Glomerular visceral epithelial cell (primary cell): ENCODE measurements around the gene GSG1.

ENCODE experiments used
- DNase-seq: peaks from one replicate; pipeline ENCODE4 v3.0.0-alpha.2; 2016; ENCODE audit errors: extremely low spot score

Gene GSG1

DNA sequence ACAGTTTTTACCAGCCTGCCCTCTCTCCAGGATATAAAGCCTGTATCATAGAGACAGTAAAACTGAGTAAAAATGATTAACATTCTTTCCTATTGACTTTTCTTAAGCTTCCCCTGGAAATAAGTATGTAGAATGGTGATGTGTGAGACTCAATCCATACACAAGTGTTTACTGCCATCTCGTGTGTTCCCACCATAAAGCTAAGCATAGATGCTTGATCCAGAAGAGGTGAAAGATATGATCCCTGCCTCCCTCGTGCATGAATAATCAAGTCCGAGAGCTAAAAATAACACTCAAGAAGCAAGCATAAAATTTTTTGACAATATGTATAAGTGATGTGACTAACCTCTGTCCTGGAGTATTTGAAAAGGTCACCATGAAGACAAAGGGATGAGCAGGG, 16.9 kb upstream of the GSG1 start:
- no peak for DNase-seq

DNA sequence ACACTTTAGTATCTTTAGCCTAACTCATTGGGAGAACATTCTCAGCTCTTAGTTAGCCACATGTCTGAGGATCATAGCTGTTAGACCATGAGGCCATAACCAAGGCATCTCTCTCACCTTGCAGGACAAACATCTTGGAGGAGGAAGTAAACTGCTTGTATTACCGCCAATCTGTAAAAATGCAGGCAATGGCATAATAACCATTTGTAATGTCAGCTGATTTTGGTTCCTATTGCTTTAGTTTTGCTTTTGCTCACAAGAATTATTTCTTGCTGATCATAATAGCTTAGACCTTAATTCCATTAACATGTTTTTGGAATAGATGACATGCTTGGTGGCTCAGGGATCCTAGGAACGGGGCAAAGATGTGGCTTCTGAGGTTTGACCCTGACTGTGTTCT, 16.4 kb upstream of the GSG1 start:
- no peak for DNase-seq

DNA sequence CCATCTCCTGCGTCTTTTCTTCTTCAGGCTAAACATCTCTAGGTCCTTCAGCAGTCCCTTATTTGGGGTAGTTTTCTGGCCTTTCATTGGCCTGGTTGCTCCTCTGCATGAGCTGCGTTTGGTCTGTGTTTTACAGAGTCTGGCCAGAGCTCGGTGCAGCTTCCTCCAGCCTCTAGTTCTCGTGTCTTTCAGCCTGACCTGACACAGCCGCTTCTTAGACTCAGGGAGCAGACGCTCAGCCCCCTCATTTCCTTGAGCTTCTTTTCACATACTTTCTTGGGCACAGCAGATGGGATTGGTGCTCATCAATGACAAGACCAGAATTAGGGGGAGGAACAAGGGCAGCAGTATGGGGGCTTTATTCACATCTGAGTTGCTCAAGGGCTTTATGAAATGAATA, 13.6 kb upstream of the GSG1 start:
- DNase-seq = no peak

DNA sequence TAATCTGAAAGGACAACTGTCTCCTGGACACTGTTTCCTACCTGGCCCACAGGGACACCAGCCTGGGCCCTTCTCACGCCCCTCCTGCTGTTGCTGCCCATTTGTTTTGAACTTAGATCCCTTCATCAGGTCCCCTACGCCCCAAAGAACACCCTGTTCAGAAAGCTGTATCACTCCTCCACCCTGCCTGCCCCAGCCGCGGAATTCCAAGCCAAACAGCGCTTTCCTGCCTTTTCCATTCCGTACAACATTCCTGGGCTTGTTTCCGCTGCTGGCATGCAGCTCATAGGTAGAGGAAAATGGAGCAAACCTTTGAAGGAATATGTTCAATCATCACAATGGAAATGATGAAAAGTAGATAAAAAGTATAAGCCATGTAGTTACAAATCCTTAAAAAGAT, 12.8 kb upstream of the GSG1 start:
- DNase-seq = no peak

DNA sequence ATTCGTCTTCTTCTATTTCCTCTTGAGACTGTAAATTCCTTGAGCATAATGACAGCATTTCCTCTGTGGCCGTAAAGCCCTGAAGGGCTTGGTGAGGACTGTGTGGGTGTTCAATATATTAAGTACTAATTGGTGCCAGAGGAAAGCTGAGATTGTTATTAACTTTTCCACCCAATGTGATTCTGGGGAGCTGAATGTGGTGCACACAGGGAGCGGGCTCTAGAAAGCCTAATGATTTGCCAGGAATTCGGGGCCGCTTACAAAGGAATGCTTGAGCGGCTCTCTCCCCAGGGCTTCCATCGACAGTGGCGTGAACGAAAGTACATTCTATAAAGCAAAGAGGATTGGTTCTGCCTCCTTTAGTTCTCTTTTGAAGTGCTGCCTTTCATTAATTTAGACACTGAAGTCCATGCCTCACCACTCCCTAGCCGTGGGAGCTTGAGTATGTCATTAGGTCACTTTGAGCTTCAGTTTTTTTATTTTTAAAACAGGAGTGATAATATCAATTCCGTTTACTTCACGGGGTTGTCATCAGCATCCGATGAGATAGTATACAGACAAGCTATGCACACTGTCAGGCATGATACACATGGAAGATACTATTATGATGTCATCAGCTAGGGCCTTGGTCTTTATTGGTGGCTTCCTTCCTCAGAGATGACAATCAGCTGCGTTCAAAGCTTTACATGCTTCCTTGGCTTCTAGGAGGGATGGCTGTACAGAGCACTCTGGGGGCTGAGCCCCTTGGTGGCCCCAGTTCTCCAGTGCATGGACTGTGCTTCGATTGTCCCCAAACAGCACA, 11.0 kb upstream of the GSG1 start:
- DNase-seq = no peak

DNA sequence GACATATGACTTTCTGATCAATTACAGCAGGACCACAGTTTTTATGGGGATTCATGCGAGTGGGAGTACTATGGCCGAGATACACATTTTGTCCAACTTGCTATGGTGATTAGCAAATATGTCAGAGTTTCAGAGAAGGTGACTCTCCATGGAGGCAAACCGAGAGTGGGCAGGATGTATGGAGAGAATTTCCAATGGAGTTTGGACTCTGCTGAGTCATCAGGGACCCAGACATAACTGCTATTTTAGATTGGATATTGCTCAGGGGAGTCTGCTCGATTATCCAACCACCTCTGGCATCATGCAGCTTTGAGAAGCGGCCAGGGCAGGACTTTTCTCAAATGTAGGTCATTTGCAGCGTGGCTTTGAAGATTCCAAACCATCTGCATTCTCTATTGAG, 9.5 kb upstream of the GSG1 start:
- DNase-seq = no peak

DNA sequence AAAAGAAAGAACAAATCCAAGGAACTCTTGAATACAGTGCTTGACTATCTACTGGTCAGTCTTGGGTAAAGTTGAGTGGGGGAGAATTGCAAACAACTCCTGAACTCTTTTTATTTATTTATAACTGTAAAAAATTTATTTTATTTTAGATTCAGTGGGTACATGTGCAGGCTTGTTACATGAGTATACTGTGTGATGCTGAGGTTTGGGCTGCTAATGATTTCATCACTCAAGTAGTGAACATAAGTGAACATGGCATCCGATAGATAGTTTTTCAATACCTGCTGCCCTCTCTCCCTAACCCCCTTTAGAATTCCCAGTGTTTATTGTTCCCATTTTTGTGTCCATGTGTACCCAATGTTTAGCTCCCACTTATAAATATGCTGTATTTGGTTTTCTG, 3.2 kb upstream of the GSG1 start:
- DNase-seq = no peak

DNA sequence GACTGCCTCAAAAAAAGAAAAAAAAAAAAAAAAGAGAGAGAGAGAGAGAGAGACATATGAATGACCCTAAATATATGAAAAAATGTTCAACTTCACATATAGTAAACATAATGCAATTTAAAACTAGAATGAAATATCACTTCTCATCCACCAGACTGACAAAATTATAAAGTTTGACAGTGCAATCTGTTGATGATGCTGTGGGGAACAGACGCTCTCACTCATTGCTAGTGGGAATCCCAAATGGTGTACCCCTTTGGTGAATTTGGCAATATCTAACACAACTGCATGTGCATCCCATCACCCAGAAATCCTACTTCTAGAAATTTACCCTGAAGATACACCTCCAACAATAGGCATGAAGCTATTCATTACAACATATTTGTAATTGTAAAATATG, 2.3 kb upstream of the GSG1 start:
- no peak for DNase-seq

DNA sequence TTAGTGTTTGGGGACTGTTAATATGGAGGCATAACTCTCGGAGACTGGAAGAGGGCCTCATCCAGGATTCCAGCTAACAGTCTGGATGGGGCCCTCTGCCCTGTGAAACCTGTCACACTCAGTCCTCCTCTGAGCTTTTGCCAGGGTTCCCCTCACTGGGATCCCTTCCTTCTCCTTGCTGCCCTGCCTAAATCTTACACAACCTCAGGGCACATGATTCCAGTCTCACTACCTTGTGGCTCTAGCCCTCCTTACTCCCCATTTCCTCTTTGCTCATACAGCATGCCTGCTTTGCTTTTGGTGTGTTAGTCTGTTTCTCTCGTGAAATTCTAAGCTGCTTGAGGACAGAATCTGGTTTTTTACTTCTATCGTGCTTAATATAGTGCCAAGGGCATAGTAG, 942 bp upstream of the GSG1 start:
- DNase-seq = no peak

DNA sequence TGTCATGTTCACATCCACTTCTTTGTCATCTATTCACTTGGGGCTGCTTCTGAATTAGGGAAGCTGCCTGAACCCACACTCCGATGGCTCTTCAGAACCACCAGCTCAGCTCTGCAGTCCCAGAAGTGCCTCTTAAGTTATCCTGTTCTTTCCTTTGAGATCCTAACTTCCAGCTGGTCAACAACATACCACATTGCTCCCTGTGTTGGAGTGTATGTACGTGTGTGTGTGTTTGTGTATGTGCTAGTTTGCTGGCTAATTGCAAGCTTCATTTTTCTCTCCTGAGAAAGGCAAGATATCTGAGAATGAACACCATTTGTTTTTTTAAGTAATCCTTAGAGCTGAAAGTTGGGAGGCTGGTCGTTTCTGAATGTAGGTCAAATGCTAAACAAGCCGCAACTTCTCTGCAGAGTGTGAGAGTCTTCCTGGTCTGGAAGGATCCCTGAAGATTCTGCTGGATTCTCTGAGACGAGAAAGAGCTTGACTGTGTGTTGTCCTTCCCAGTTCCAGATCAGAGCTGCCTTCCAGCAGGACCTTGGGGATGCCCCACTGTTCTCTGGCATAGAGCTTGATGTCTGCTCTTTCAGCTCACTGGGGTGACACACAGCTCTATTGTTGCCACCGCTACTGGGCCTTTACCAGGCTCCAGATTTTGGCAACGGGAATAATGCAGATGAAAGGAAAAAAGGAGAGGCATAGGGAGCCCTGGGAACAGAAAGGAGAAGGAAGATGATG, 839 bp downstream of the GSG1 start:
- no peak for DNase-seq

DNA sequence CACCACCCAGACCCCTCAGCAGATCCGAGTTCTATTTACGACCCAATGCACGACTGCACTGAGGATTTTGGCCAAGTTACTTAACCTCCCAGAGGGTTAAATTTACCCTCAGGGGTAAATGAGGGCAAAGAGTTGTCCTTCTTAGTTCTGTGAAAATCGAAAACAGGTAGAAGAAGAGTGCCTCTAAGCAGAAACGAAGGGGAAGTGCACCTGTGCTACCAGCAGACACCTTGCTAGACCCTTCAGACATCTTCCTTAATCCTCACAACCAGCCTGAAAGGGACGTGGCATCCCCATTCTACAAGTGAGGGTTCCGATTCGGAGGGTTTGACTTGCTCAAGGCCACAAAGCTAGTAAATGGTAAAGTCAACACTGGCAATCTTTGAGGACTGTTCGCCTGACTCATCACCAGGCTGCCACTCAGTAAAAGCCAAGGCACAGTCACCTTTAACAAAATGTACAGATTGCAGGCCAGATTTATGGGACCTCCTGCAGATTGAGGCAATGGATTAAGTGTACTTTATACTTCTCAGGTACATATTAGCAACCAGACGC, 1.6 kb downstream of the GSG1 start:
- DNase-seq = peak; percentile 15

DNA sequence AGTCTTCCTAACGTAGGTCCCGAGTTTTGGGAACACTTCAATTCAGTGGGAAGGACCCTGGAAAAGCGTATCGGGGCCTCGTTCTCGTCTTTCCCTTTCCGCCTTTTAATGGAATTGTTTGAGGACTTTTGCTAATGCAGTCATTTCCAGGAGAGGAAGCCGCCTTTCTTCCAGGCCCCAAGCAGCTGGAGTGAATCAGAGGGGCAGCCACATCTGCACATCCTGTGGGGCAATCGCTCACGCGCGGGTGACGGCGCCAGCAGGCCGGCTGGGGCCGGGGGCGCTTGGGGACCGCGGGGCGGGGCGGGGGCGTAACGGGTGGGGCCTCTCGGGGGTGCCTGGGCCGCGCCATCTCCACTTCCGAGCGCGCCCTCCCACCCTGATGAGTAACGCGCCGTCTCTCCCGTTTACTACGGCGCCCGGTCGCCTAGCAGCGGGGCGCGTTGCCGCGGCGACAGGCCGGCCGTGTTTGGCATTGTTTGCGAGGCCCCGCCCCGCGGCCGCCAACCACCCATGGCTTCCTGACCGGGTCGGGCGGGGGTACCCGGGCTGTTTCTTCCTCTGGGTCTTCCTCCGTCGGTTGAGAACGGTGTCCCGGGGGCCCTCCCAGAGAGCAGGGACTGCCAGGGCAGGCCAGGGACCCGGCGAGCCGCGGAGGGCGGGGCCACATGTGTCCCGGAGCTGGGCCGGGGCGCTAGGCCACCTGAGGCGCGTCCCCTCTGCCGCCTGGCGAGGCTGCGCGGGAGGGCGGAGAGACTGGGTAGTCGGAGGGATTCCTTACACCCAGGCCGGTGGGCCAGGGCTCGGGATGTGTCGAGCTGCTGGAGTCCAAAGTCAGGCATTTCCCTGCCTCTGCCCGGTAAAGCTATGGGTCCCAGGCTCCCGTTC, 2.3 kb downstream of the GSG1 start:
- peak; percentile 92 for DNase-seq

DNA sequence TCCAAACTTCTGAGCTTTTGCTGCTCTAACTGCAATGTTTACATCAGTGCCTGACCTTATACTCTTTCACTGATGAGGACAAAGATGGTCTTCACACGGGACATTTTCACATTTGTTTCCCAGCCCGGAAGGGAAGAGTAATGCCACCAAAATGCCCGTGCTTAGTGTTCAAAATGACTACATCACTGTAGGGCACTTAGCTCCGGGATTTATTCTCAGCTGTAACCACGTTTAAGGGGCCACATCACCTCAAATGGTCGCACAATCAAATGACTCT, 2.9 kb downstream of the GSG1 start:
- DNase-seq = no peak

DNA sequence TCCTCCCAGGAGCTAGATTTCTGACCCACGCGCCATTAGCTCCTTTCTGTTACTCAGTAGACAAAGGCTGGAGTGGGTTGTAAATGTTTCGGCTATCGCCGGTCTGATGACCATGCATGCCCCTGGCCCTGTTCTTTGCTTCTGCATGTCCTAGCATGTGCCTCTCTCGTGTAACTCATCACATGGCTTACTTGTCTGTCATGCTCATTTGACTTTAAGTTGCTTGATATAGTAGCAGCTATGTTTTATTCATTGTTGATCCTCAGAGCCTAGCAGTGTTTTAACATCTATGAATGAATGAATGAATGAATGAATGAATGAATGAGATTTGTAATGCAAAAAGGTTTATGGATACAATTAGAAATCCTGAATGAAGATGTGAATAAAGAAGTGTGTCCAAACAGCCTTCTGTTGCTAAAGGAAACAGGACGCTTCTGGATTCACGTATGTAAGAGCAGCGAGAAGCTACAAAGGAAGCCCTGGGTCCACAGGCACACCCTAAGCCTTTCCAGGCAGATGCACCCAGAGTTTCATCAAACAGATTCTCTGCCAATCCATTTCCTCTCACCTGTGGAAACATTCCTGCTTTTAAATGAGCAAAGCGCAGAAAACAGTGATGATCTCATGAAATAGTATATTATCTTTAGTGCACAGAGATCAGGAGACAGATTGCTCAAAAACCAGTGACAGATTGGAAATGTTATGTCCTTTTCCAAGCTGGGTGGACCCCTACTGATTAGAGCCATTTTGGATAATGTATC, 3.4 kb downstream of the GSG1 start:
- no peak for DNase-seq

DNA sequence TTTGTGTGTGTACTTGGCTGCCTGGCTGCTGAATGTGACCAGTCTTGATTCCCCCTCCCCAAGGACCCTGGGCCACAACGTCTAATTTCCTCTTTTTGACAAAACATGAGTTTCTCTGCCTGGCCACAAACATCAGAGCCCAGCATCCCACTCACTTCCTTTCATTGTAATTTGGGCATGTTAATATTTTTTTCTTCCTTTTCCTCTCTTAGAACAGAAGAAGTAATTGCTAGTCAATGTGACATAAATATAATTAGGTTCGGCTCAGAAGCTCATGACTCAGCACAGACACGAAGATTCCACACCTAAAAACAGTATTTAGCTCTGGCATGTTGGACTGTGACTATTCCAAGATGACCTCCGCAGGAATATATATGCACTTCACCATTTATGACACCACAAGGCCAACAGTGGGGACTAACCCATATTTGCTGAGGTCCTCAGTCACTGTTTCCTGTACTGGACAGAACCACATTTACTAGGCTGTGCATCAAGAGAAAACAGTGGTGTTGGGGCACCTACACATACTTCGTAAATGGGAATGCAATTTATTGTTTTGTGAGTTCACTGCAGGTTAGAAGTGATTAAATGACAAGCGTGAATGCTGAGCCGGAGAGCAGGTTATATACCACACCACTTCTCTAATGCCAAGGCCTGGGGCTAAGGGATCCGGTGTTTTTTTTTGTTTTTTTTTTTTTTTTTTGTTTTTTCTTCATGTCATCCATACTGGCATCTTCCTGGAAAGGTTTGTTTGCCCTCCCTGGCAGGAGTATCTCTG, 4.2 kb downstream of the GSG1 start:
- DNase-seq = peak; percentile 10

DNA sequence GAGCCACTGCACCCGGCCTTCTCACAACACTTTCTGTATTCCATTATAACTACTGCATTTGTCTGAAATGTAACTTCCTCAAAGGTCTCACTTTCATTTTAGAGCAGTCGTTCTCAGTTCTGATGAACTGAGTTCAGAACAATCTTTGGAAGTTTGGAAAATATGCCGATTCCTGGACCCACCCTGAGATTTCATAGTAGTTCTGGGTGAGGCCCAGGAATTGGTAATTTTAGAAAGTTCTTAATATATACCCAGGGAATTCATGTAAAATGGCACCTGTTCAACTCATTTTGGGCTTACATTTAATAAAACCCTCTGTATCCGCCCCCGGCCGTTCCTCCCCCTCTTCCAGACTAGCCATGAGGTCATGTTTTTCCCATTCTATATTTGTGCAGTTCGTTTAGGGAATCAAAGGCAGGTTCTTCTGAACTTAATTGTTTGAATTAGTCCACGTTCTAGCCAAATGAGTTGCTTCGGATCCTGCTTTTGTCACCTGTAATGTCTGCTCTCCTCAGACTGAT, 5.9 kb downstream of the GSG1 start:
- no peak for DNase-seq

DNA sequence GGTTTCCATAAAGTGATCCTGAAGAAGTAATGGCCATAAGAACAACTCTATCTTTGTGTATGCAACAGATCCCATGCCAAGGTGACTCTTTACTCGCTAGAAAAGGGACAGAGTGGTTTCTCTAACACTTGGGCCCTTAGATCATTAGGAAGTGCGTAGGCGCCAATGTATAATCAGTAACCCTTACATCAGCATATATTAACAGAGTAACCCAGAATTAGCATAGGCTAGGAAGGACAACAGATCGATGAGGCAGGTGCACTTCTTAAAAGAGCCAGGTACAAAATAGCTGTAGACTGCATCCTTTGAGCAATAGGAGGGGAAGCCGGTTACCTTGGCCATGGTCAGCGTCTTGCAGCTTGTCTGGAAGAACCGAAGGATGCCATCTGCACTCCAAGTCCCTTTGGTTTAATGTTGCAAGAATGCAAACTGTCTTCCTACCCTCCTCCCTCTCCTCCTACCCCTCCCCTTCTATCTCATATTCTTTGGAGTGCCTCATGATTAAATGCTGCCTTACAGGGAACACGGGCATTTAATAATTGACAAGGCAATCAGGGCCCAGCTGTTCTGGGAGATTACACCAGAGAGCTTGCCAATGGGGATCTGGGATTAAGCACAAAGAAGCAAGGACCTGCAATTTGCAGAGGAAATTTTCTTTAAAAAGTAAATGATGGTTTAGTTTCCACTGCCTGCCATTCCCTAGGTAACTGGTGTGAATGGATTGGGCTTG, 8.0 kb downstream of the GSG1 start:
- peak; percentile 16 for DNase-seq

DNA sequence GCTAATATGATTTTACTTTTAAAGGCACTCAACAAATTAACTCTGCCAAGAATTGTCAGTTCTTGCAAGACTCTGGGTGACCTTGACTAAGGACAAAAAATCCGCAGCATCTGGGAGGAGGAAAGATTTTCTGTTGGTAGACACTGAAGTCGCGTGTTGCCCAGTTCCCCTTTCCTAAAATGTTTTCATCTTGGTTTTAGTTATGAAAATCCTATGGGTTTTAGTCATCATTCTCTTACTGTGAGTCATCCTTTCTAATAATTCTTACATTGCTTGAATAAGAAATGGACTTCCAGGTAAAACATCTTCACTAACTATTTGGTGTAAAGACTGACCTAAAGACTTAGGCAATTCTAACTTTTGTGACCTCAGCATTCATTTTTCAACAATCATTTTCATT, 9.1 kb downstream of the GSG1 start:
- peak; percentile 25 for DNase-seq

DNA sequence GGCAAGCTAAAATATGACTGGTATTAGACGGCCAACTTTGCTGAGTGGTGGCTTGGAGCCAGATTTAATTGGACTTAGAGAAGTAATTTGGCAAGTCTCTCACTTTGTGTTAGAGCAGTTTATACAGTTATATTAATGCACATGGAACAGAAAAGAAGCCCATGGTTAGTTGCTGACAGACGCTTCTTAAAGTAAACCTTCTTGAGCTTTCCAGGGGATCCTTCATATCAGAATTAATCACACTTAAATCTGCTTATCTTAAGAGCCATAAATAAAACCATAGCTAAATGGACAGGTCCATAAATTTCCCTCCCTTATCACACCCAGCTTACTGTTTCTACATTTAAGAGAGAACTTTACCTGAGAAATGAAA, 9.6 kb downstream of the GSG1 start:
- no peak for DNase-seq
